ENCODE results near the gene AFTPH. TPM values are rescaled to one million over a fixed set of nuclear protein-coding genes. Genes with fewer than 3 reads are reported as not detected.
A peak's percentile ranks its signal among the peaks of the same experiment; 100 is the strongest.

AFTPH gene
- total RNA-seq, 2 experiments from 2014 or later, result 26.3 to 27.2 TPM

DNA sequence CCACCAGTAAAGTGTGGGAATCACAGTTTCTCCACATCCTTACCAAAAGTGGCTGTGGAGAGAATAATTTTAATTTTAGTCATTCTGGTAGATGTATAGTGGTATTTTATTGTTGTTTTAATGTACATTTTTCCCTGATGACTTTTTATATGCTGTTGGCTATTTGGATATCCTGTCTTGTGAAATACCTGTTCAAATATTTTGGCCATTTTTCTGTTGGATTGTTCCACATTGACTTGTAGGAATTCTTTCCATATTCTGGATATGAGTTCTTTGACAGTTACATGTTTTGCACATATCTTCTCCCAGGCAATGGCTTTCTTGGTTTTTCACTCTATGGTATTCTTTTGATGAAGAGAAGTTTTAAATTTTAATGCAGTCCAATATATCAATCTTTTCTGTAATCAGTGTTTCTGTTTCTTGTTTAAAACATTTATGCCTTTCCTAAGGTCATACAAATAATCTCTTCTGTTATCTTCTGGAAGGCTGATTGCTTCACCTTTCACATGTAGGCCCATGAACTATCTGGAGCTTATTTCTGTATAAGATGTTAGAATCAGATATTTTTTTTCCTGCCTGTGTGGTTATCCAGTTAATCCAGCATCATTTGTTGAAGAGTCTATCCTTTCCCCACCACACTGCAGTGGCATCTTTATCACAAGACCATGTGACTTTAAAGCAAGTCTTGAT, 19.0 kb downstream of the AFTPH start:
- ATAC-seq (no peak), DNase-seq (no peak)
- Mint-ChIP-seq H3K4me3 (no peak overlapping the region), H3K9me3 (ENCODE audit: insufficient read depth) (no peaks in the 10 kb centered on the region), H3K36me3 (ENCODE audit: low read depth) (peaks cover 3% of the 10 kb centered on the region), H3K4me1 (ENCODE audit: low read depth) (peaks cover 16% of the 10 kb centered on the region), H3K27ac (no peak overlapping the region), H3K27me3 (ENCODE audit: low read depth) (no peaks in the 10 kb centered on the region)
- ChIA-PET CTCF (interaction anchor here (0.7 to 4.4 kb wide), 2 partner anchors 20 to 212 kb away, joined by 3 to 21 read pairs; partner anchors contain the start of gene AFTPH), POLR2A (no interaction called here)

DNA sequence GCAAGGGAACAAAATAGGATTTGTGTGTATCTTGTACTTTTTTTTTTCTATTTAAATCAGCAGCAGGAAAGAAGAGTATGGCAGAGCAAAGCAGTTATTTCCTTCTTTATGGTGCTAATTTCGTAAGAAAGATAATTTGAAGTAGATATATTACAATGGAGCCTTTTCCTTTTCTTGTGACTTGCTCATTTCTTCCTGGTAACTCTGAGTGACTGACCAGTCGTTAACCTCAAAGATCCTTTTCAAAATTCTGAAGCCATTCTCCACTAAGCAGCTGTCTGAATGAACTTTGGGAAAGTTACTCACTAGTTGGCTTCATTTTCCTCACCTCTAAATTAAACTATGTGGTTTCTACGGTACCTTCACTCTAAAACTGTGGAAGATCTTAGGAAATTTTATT, 24.6 kb downstream of the AFTPH start:
- peak overlapping the region; percentile 14 for H3K27ac Mint-ChIP-seq
- ChIA-PET POLR2A (no interaction called here), CTCF (interaction anchor here (1.5 to 2.6 kb wide), 2 partner anchors 14 to 26 kb away, joined by 4 to 11 read pairs; partner anchors contain the start of gene AFTPH)
- H3K4me1 Mint-ChIP-seq (ENCODE audit: low read depth), result peaks cover 11% of the 10 kb centered on the region
- H3K27me3 Mint-ChIP-seq (ENCODE audit: low read depth), result no peaks in the 10 kb centered on the region
- no peak for ATAC-seq
- H3K4me3 Mint-ChIP-seq, result no peak overlapping the region
- peaks cover 30% of the 10 kb centered on the region for H3K36me3 Mint-ChIP-seq (ENCODE audit: low read depth)
- no peaks in the 10 kb centered on the region for H3K9me3 Mint-ChIP-seq (ENCODE audit: insufficient read depth)
- no peak for DNase-seq

DNA sequence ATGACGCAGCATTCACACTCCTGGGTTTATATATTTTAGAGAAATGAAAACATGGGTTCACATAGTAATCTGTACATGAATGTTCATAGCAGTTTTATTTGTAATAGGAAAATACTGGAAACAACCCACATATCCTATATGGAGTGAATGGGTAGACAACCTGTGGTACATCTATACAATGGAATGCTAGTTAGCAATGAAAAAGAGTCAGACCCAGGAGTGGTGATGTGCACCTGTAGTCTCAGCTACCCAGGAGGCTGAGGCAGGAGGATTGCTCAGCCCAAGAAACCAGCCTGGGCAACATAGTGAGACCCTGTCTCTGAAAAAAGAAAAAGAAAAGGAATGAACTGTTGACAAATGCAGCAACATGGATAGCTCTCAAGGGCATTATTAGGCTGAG, 25.9 kb downstream of the AFTPH start:
- Mint-ChIP-seq H3K9me3 (ENCODE audit: insufficient read depth) (no peaks in the 10 kb centered on the region), H3K27ac (no peak overlapping the region), H3K36me3 (ENCODE audit: low read depth) (peaks cover 30% of the 10 kb centered on the region), H3K4me1 (ENCODE audit: low read depth) (peaks cover 11% of the 10 kb centered on the region), H3K4me3 (no peak overlapping the region), H3K27me3 (ENCODE audit: low read depth) (no peaks in the 10 kb centered on the region)
- CTCF ChIA-PET, result interaction anchor here (1.5 to 2.6 kb wide), 2 partner anchors 12 to 27 kb away, joined by 4 to 11 read pairs; partner anchors contain the start of gene AFTPH
- ATAC-seq (no peak), DNase-seq (no peak)
- POLR2A ChIA-PET, result no interaction called here

DNA sequence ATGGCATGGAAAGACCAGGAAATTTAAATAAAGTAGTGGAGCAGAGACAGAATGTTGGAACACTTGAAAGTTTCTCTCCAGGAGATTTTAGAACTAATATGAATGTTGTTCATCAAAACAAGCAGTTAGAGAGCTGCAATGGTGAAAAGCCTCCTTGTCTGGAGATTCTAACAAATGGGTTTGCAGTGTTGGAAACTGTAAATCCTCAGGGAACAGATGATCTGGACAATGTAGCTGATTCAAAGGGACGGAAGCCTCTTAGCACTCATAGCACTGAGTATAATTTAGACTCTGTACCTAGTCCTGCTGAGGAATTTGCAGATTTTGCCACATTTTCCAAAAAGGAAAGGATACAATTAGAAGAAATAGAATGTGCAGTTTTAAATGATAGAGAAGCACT, 27.7 kb downstream of the AFTPH start:
- ATAC-seq, result no peak
- no peaks in the 10 kb centered on the region for H3K9me3 Mint-ChIP-seq (ENCODE audit: insufficient read depth)

DNA sequence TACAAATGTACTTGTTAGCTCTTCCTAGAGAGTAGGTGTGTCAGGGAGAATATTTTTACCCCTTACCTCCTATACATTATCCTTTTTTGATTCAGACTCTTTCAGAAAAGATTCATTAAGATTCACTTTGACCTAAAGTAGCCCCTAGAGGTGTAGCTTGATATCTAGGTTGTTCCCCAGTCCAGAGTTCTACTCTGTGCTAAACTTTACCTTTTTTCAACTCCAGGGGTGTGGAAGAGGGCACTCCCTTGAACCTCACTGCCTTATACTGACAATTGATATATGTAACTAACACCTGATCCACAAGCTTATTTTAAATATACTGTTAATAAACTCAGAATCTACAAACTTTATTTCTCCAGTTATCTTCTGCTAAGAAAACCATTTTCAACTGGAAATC, 30.0 kb downstream of the AFTPH start:
- H3K4me1 Mint-ChIP-seq (ENCODE audit: low read depth), result peaks cover 1% of the 10 kb centered on the region
- H3K36me3 Mint-ChIP-seq (ENCODE audit: low read depth), result peaks cover 28% of the 10 kb centered on the region
- no peaks in the 10 kb centered on the region for H3K9me3 Mint-ChIP-seq (ENCODE audit: insufficient read depth)
- POLR2A ChIA-PET, result interaction anchor here (0.8 kb wide), 1 partner anchor 1221 kb away, joined by 3 read pairs; no protein-coding TSS in a partner anchor
- H3K27me3 Mint-ChIP-seq (ENCODE audit: low read depth), result no peaks in the 10 kb centered on the region
- no peak for ATAC-seq
- no peak for DNase-seq
- H3K27ac Mint-ChIP-seq, result no peak overlapping the region
- no peak overlapping the region for H3K4me3 Mint-ChIP-seq
- CTCF ChIA-PET, result interaction anchor here (1.0 to 2.3 kb wide), 5 partner anchors 8 to 504 kb away, joined by 3 to 15 read pairs (median 7); partner anchors contain the start of gene AFTPH

More for the DNA sequence above, 27.7 kb downstream of the AFTPH start:
- H3K36me3 Mint-ChIP-seq (ENCODE audit: low read depth), result peaks cover 34% of the 10 kb centered on the region
- no peak overlapping the region for H3K27ac Mint-ChIP-seq
- H3K4me3 Mint-ChIP-seq, result no peak overlapping the region
- POLR2A ChIA-PET, result no interaction called here
- CTCF ChIA-PET, result interaction anchor here (1.1 to 1.9 kb wide), 6 partner anchors 11 to 55 kb away, joined by 3 to 6 read pairs (median 3); no protein-coding TSS in a partner anchor
- DNase-seq, result no peak
- peaks cover 11% of the 10 kb centered on the region for H3K4me1 Mint-ChIP-seq (ENCODE audit: low read depth)
- no peaks in the 10 kb centered on the region for H3K27me3 Mint-ChIP-seq (ENCODE audit: low read depth)

DNA sequence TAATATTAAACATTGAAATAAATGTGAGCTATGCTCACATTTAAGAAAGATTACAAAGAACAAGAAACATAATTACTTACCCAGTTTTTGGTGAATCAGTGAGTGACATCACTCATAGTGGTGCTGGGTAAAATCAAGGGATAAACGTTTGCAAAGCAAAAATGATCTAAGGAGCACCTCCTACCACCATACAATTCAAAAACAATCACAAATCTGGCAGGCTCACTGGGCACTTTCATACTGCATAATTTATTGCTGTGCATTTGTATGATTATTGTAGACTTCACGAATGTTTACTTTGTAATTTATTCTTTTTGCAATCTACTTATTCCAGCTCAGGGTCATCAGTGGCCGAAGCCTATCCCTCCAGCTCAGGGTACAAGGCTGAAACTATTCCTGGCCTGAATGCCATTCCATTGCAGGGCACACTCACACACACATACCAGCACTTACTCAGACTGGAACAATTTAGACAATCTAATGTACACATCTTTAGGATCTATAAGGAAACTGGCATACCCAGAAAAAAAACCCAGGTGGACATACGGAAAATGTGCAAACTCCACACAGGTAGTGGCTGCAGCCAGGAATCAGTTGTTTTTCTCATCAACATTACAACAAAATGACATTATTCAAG, 34.4 kb downstream of the AFTPH start:
- Mint-ChIP-seq H3K4me1 (ENCODE audit: low read depth) (peaks cover 17% of the 10 kb centered on the region), H3K4me3 (no peak overlapping the region), H3K27me3 (ENCODE audit: low read depth) (no peaks in the 10 kb centered on the region), H3K9me3 (ENCODE audit: insufficient read depth) (no peaks in the 10 kb centered on the region), H3K27ac (no peak overlapping the region), H3K36me3 (ENCODE audit: low read depth) (peaks cover 6% of the 10 kb centered on the region)
- DNase-seq (no peak), ATAC-seq (no peak)
- CTCF ChIA-PET, result interaction anchor here (0.8 to 7.4 kb wide), 6 partner anchors 8 to 509 kb away, joined by 3 to 159 read pairs (median 6); partner anchors contain the start of gene AFTPH
- POLR2A ChIA-PET, result no interaction called here

DNA sequence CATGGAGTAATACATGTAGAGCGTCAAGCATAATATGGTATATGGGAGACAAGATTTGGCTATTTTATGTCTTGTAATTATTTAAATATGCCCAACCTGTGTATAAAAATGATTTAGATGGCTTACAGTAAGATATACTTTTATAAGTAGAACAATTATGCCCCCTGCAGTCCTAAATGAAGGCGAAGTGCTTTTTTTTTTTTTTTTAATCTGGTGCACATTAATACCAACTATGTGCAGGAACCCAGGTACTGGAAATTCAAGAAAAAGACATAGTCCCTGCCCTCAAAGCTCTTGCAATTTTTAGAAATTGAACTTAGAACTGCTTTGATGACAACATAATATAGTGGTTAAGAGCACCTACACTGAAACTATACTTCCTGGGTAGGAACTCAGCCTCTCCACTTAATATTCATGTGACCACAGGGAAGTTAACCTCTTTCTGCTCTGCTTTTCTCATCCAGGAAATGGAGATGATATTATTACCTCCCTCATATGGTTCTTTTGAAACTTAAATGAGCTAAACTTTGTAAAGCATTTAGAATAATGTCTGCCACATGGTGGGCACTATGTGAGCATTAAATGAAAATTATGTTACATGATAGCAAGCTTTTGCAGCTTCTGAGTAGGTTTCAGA, 38.1 kb downstream of the AFTPH start:
- DNase-seq, result no peak
- Mint-ChIP-seq H3K9me3 (ENCODE audit: insufficient read depth) (no peaks in the 10 kb centered on the region), H3K27ac (peak overlapping the region; percentile 62), H3K4me3 (no peak overlapping the region), H3K27me3 (ENCODE audit: low read depth) (no peaks in the 10 kb centered on the region), H3K36me3 (ENCODE audit: low read depth) (peaks cover 15% of the 10 kb centered on the region), H3K4me1 (ENCODE audit: low read depth) (peaks cover 34% of the 10 kb centered on the region)
- ChIA-PET CTCF (interaction anchor here (0.7 to 7.4 kb wide), 16 partner anchors 8 to 233 kb away, joined by 3 to 159 read pairs (median 6); partner anchors contain the start of gene AFTPH), POLR2A (interaction anchor here (0.6 to 2.5 kb wide), 3 partner anchors 10 to 85 kb away, joined by 3 to 16 read pairs (median 3); partner anchors contain the start of gene AFTPH)
- peak; percentile 61 for ATAC-seq

DNA sequence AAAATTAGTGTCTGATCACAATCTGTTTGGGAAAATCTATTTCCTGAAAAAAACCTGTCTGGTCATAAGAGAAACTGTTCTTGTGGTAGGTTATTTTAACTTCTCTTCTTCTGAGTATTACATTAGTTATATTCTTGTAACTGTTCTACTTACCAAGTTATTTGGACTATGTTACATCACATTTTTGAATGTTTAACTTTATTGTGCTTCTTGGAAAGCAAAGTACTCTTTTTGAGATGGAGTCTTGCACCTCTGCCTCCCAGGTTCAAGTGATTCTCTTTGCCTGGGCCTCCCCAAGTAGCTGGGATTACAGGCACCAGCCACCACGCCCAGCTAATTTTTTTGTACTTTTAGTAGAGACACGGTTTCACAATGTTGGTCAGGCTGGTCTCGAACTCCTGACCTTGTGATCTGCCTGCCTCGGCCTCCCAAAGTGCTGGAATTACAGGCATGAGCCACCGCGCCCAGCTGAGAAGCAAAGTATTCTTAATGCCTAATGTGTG, 39.4 kb downstream of the AFTPH start:
- ATAC-seq (no peak), DNase-seq (no peak)
- Mint-ChIP-seq H3K36me3 (ENCODE audit: low read depth) (peaks cover 19% of the 10 kb centered on the region), H3K27ac (no peak overlapping the region), H3K4me1 (ENCODE audit: low read depth) (peaks cover 34% of the 10 kb centered on the region), H3K4me3 (no peak overlapping the region), H3K27me3 (ENCODE audit: low read depth) (no peaks in the 10 kb centered on the region), H3K9me3 (ENCODE audit: insufficient read depth) (no peaks in the 10 kb centered on the region)
- POLR2A ChIA-PET, result interaction anchor here (1.2 kb wide), 1 partner anchor 40 kb away, joined by 5 read pairs; the partner anchor contains the start of gene AFTPH
- CTCF ChIA-PET, result interaction anchor here (1.2 to 2.2 kb wide), 5 partner anchors 8 to 40 kb away, joined by 3 to 13 read pairs (median 10); no protein-coding TSS in a partner anchor

DNA sequence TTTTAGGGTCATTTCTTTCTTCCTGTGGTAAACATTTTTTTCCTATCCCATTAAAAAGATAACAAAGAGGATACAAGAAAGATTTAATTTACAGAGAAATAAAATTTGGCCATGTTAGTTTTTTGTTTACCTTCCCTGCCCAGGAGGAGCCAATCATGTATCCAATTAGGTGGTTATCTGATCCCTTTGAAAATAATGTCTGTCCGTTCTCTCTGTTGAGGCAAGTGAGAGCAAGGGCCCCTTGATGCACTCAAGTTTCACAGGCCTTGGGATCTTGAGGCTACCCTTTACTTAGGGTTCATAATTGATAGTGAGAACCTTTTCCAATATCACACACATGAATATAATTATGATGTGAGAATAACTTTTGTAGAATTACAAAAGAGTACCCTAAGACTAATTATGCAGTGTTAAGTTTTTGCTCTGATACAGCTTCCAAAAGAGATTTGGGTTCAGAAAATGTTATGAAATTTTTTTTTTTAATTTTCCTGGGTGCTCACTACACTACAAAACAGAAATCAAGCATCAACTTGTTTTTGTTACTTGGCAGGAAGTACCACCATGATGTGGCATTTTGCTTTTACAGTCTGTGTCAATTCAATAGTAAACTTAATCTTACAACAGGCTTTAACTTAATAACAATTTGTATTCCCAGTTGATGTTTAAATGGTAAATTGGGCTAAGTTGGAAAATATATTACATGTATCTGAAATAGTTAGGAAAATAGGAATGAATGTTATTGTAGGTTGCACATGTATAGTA, 42.0 kb downstream of the AFTPH start:
- Mint-ChIP-seq H3K36me3 (ENCODE audit: low read depth) (peaks cover 23% of the 10 kb centered on the region), H3K27me3 (ENCODE audit: low read depth) (no peaks in the 10 kb centered on the region), H3K4me1 (ENCODE audit: low read depth) (peaks cover 34% of the 10 kb centered on the region), H3K4me3 (no peak overlapping the region), H3K27ac (peak overlapping the region; percentile 54), H3K9me3 (ENCODE audit: insufficient read depth) (no peaks in the 10 kb centered on the region)
- DNase-seq (no peak), ATAC-seq (no peak)
- ChIA-PET CTCF (interaction anchor here (1.2 to 1.9 kb wide), 4 partner anchors 8 to 307 kb away, joined by 3 to 5 read pairs (median 4); no protein-coding TSS in a partner anchor), POLR2A (interaction anchor here (1.3 kb wide), 1 partner anchor 43 kb away, joined by 4 read pairs; no protein-coding TSS in a partner anchor)

DNA sequence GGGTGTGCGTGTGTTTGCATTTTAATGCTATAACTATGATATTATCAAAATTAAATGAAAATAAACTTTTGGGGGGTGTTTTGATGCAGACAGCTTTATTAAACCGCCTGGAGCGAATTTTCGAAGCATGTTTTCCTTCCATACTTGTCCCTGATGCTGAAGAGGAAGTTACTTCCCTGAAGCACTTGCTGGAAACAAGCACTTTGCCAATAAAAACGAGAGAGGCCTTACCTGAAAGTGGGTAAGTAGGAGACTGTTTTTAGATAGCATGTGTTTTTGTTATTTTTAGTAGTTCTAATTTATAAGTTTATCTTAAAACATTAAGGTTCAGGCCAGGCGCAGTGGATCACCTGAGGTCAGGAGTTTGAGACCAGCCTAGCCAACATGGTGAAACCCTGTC, 43.3 kb downstream of the AFTPH start:
- DNase-seq (no peak), ATAC-seq (no peak)
- CTCF ChIA-PET, result interaction anchor here (1.2 to 5.2 kb wide), 6 partner anchors 9 to 306 kb away, joined by 3 to 28 read pairs (median 4); partner anchors contain the start of gene AFTPH
- H3K36me3 Mint-ChIP-seq (ENCODE audit: low read depth), result peaks cover 29% of the 10 kb centered on the region
- no peak overlapping the region for H3K27ac Mint-ChIP-seq
- H3K4me3 Mint-ChIP-seq, result no peak overlapping the region
- POLR2A ChIA-PET, result interaction anchor here (1.3 kb wide), 1 partner anchor 44 kb away, joined by 4 read pairs; no protein-coding TSS in a partner anchor
- H3K27me3 Mint-ChIP-seq (ENCODE audit: low read depth), result no peaks in the 10 kb centered on the region
- no peaks in the 10 kb centered on the region for H3K9me3 Mint-ChIP-seq (ENCODE audit: insufficient read depth)
- H3K4me1 Mint-ChIP-seq (ENCODE audit: low read depth), result peaks cover 25% of the 10 kb centered on the region

All from activated CD8-positive, alpha-beta T cell treated with anti-CD3 and anti-CD28 coated beads, Interleukin-2, amount 10 ng/mL, durations not matched to agents 7 days and 5 days (primary cell).